Activated naive CD4-positive, alpha-beta T cell treated with anti-CD3 and anti-CD28 coated beads, Interleukin-2, amount 10 ng/mL, durations not matched to agents 7 days and 5 days (primary cell): ENCODE measurements around the gene DENND10.
"Not testable (repeated sequence)": the region's sequence is repeated elsewhere in the genome, so short reads cannot be mapped to it uniquely, and the experiment has no call there.

Experiments
- CTCF ChIA-PET: fragments of 350-600 bp; sonication (Branson Sonifier 250); formaldehyde crosslinking; loops from one replicate; lab custom pipeline; 2021; ENCODE audit warnings: antibody characterized with exemption; lab: Charles Lee
- DNase-seq: peaks from one replicate; pipeline ENCODE4 v3.0.0-alpha.2; 2020
- H3K27ac Mint-ChIP-seq: one replicate; pipeline ENCODE4 v1.8.0; 2021; ENCODE audit warnings: mild to moderate bottlenecking, moderate library complexity, mixed read lengths
- H3K27me3 Mint-ChIP-seq: one replicate; pipeline ENCODE4 v1.8.0; 2021; ENCODE audit warnings: mild to moderate bottlenecking, mixed read lengths
- H3K36me3 Mint-ChIP-seq: one replicate; pipeline ENCODE4 v1.8.0; 2021; ENCODE audit warnings: mixed read lengths
- H3K4me1 Mint-ChIP-seq: one replicate; pipeline ENCODE4 v1.8.0; 2021; ENCODE audit warnings: mixed read lengths
- H3K4me3 Mint-ChIP-seq: one replicate; pipeline ENCODE4 v1.8.0; 2021; ENCODE audit warnings: mild to moderate bottlenecking, moderate library complexity, mixed read lengths
- H3K9me3 Mint-ChIP-seq: one replicate; pipeline ENCODE4 v1.8.0; 2021; ENCODE audit warnings: mixed read lengths

DENND10 gene

DNA sequence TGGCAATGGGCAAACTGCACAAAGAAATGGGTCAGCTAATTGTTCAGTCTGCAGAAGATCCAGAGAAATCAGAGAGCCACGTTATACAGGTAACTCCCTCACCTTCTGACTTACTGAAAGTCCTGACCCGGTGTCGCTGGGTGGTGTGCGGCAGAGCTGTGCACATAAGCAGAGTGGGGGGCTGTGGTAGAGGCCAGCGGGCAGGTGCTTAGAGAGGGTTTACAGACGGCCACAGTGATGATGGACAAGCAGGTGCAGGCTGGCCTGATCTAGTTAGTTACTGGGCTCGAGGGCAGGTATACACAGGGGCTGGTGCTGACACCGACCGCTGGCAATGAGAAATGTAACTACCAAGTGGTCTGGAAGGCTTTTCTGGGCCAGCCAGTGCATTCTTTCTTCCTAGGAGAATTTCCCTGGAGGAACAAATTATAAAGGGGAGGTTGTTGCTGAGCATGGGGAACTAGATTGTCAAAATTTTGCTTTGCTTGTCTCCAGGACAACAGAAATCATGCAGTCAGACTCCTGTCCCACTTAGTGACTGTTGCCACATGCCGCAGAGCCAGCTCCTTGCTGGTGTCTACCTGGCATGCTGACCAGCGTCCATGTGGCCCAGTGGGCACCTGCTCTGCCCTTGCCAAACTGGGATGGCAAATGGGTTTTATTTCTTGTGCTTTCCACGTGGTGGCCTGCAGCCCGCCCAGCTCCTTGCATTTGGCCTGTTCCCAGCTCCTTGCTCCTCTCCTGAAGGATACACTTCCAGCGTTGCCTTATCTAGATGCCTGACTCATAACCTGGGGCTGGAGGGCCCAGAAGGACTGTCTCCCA is 28.8 kb downstream of the DENND10 start:
- H3K9me3 Mint-ChIP-seq: no peaks in the 10 kb centered on the region
- peaks cover 63% of the 10 kb centered on the region for H3K4me1 Mint-ChIP-seq
- no peak for DNase-seq
- H3K4me3 Mint-ChIP-seq: peak overlapping the region; percentile 79
- H3K36me3 Mint-ChIP-seq: peaks cover 66% of the 10 kb centered on the region
- CTCF ChIA-PET: interaction anchor here (1.0 to 2.3 kb wide), 4 partner anchors 28 to 77 kb away, joined by 3 to 7 read pairs (median 5); no protein-coding TSS in a partner anchor
- peak overlapping the region; percentile 99 for H3K27ac Mint-ChIP-seq
- no peaks in the 10 kb centered on the region for H3K27me3 Mint-ChIP-seq

DNA sequence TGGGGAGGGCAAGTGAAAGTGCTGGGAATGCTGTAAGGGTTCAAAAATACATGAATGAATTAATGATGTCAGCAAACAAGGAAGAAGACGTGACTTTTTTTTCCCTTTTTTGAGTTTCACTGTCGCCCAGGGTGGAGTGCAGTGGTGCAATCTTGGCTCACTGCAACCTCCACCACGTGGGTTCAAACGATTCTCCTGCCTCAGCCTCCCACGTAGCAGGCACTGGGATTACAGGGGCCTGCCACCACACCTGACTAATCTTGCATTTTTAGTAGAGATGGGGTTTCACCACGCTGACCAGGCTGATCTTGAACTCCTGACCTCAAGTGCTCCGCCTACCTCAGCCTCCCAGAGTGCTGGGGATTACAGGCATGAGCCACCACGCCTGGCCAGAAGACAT is 30.0 kb downstream of the DENND10 start:
- Mint-ChIP-seq H3K27ac (peak overlapping the region; percentile 99), H3K27me3 (no peaks in the 10 kb centered on the region), H3K4me3 (no peak overlapping the region), H3K36me3 (peaks cover 63% of the 10 kb centered on the region), H3K9me3 (no peaks in the 10 kb centered on the region), H3K4me1 (peaks cover 73% of the 10 kb centered on the region)
- CTCF ChIA-PET: no interaction called here
- no peak for DNase-seq

DNA sequence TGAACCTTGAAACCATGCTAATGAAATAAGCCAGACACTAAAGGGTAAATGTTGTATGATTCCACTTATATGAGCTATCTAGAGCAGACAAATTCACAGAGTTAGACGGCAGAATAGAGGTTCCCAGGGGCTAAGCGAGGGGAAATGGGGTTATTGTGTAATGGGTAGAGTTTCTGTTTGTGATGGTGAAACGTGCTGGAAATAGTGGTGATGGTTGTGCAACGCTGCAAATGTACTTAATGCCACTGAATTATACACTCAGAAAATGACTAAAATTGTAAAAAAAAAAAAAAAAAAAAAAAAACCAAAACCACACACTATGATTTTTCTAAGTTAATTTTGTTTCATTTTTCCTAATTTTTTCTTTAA is 31.6 kb downstream of the DENND10 start:
- peaks cover 72% of the 10 kb centered on the region for H3K4me1 Mint-ChIP-seq
- H3K27ac Mint-ChIP-seq: peak overlapping the region; percentile 57
- H3K27me3 Mint-ChIP-seq: no peaks in the 10 kb centered on the region
- no peaks in the 10 kb centered on the region for H3K9me3 Mint-ChIP-seq
- CTCF ChIA-PET: no interaction called here
- peaks cover 60% of the 10 kb centered on the region for H3K36me3 Mint-ChIP-seq
- DNase-seq: no peak
- H3K4me3 Mint-ChIP-seq: no peak overlapping the region

DNA sequence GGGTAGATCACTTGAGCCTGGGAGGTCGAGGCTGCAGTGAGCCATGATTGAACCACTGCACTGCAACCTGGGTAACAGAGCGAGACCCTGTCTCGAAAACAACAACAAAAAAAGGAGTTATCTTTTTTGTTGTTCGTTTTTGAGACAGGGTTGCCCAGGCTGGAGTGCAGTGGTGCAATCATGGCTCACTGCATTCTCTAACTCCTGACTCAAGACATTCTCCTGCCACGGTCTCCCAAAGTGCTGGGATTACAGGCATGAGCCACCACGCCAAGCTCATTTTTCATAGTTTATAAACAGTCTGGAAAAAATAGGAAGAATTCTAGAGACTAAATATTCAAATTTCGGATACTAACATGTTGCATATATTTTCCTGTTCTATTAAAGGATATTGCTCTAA is 32.2 kb downstream of the DENND10 start:
- DNase-seq: no peak
- peaks cover 59% of the 10 kb centered on the region for H3K36me3 Mint-ChIP-seq
- H3K27me3 Mint-ChIP-seq: no peaks in the 10 kb centered on the region
- H3K4me1 Mint-ChIP-seq: peaks cover 66% of the 10 kb centered on the region
- CTCF ChIA-PET: no interaction called here
- H3K4me3 Mint-ChIP-seq: peak overlapping the region; percentile 10
- peak overlapping the region; percentile 62 for H3K27ac Mint-ChIP-seq
- H3K9me3 Mint-ChIP-seq: no peaks in the 10 kb centered on the region

GRCh38 chr10:119137878-119138277 is 34.0 kb downstream of the DENND10 start:
- CTCF ChIA-PET: interaction anchor here (0.7 to 3.0 kb wide), 3 partner anchors 61 to 356 kb away, joined by 3 to 28 read pairs (median 3); no protein-coding TSS in a partner anchor
- H3K9me3 Mint-ChIP-seq, H3K27me3 Mint-ChIP-seq, DNase-seq, H3K4me3 Mint-ChIP-seq, H3K27ac Mint-ChIP-seq: not testable (repeated sequence)
- peaks cover 48% of the 10 kb centered on the region for H3K4me1 Mint-ChIP-seq
- peaks cover 48% of the 10 kb centered on the region for H3K36me3 Mint-ChIP-seq

GRCh38 chr10:119138346-119139306 is 34.7 kb downstream of the DENND10 start:
- H3K27ac Mint-ChIP-seq: peak overlapping the region; percentile 67
- H3K9me3 Mint-ChIP-seq: no peaks in the 10 kb centered on the region

GRCh38 chr10:119139464-119140067 is 35.7 kb downstream of the DENND10 start:
- Mint-ChIP-seq H3K27ac (peak overlapping the region; percentile 84), H3K27me3 (no peaks in the 10 kb centered on the region), H3K36me3 (peaks cover 39% of the 10 kb centered on the region), H3K4me1 (peaks cover 32% of the 10 kb centered on the region), H3K4me3 (no peak overlapping the region), H3K9me3 (no peaks in the 10 kb centered on the region)
- CTCF ChIA-PET: interaction anchor here (0.7 to 3.0 kb wide), 6 partner anchors 9 to 59 kb away, joined by 3 to 28 read pairs (median 4); no protein-coding TSS in a partner anchor
- DNase-seq: peak; percentile 75

More at GRCh38 chr10:119138346-119139306, 34.7 kb downstream of the DENND10 start:
- CTCF ChIA-PET: interaction anchor here (0.6 to 3.0 kb wide), 8 partner anchors 10 to 356 kb away, joined by 3 to 28 read pairs (median 3); no protein-coding TSS in a partner anchor
- Mint-ChIP-seq H3K4me1 (peaks cover 40% of the 10 kb centered on the region), H3K4me3 (no peak overlapping the region), H3K27me3 (no peaks in the 10 kb centered on the region), H3K36me3 (peaks cover 42% of the 10 kb centered on the region)
- DNase-seq: no peak

- Mint-ChIP-seq H3K27ac (peak overlapping the region; percentile 49), H3K36me3 (peaks cover 31% of the 10 kb centered on the region), H3K9me3 (no peaks in the 10 kb centered on the region), H3K27me3 (no peaks in the 10 kb centered on the region), H3K4me1 (peaks cover 25% of the 10 kb centered on the region), H3K4me3 (no peak overlapping the region)
- CTCF ChIA-PET: interaction anchor here (0.7 to 2.0 kb wide), 3 partner anchors 36 to 58 kb away, joined by 3 to 9 read pairs (median 4); no protein-coding TSS in a partner anchor
- DNase-seq: no peak
Observed at GRCh38 chr10:119140603-119141245, 36.8 kb downstream of the DENND10 start.

GRCh38 chr10:119143657-119144056 is 39.7 kb downstream of the DENND10 start:
- peaks cover 13% of the 10 kb centered on the region for H3K4me1 Mint-ChIP-seq
- DNase-seq: no peak
- no peaks in the 10 kb centered on the region for H3K27me3 Mint-ChIP-seq
- H3K36me3 Mint-ChIP-seq: peaks cover 32% of the 10 kb centered on the region
- CTCF ChIA-PET: no interaction called here
- no peak overlapping the region for H3K4me3 Mint-ChIP-seq
- no peaks in the 10 kb centered on the region for H3K9me3 Mint-ChIP-seq
- peak overlapping the region; percentile 28 for H3K27ac Mint-ChIP-seq

DNA sequence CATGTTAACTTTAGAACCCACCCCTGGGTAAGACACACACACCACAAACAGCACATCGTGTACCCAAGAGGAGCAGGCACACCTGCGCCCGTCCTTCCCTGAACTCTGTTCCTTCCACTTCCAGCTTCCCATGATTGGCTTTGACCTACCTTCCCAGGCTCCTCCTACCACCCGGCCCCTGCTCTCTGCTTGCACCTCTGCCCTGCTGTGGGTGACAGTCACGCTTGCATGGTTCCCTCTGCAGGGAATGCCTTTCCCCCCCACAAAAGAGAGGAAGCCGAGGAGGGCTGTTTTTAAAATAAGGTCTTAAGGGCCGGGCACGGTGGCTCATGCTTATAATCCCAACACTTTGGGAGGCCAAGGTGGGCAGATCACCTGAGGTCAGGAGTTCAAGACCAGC is 45.2 kb downstream of the DENND10 start:
- no peak for DNase-seq
- Mint-ChIP-seq H3K27me3 (no peaks in the 10 kb centered on the region), H3K27ac (no peak overlapping the region), H3K4me1 (no peaks in the 10 kb centered on the region), H3K4me3 (no peak overlapping the region), H3K36me3 (peaks cover 25% of the 10 kb centered on the region), H3K9me3 (no peaks in the 10 kb centered on the region)
- CTCF ChIA-PET: interaction anchor here (0.6 to 1.2 kb wide), 2 partner anchors 10 to 49 kb away, joined by 3 to 4 read pairs; no protein-coding TSS in a partner anchor

GRCh38 chr10:119149729-119150128 is 45.8 kb downstream of the DENND10 start:
- CTCF ChIA-PET: no interaction called here
- DNase-seq: no peak
- peaks cover 30% of the 10 kb centered on the region for H3K36me3 Mint-ChIP-seq
- no peaks in the 10 kb centered on the region for H3K4me1 Mint-ChIP-seq
- H3K27ac Mint-ChIP-seq: no peak overlapping the region
- H3K4me3 Mint-ChIP-seq: no peak overlapping the region
- H3K9me3 Mint-ChIP-seq: no peaks in the 10 kb centered on the region
- H3K27me3 Mint-ChIP-seq: no peaks in the 10 kb centered on the region

- CTCF ChIA-PET, H3K9me3 Mint-ChIP-seq, H3K4me1 Mint-ChIP-seq, H3K4me3 Mint-ChIP-seq, DNase-seq, H3K27ac Mint-ChIP-seq, H3K27me3 Mint-ChIP-seq: not testable (repeated sequence)
- H3K36me3 Mint-ChIP-seq: peaks cover 34% of the 10 kb centered on the region
Observed at GRCh38 chr10:119151601-119152000, 47.7 kb downstream of the DENND10 start.

DNA sequence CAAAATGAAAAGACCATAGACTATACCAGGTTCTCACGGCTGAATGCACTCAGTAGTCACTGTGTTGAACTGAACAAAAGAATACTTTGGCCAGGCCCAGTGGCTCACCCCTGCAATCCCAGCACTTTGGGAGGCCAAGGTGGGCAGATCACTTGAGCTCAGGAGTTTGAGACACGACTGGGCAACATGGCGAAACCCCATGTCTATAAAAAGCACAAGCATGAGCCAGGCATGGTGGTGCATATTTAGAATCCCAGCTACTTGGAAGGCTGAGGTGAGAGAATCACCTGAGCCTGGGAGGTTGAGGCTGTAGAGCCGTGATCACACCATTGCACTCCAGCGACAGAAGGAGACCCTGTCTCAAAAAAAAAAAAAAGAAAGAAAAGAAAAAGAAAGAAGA is 49.1 kb downstream of the DENND10 start:
- H3K9me3 Mint-ChIP-seq: no peaks in the 10 kb centered on the region
- no peak overlapping the region for H3K4me3 Mint-ChIP-seq
- DNase-seq: no peak
- peaks cover 42% of the 10 kb centered on the region for H3K36me3 Mint-ChIP-seq
- CTCF ChIA-PET: no interaction called here
- H3K27me3 Mint-ChIP-seq: no peaks in the 10 kb centered on the region
- peak overlapping the region; percentile 64 for H3K27ac Mint-ChIP-seq
- peaks cover 5% of the 10 kb centered on the region for H3K4me1 Mint-ChIP-seq
